NB4 (cell line): ENCODE measurements around the gene SIPA1L2.

ENCODE experiments used
- POLR2A ChIP-seq: IDR thresholded peaks from 2 replicates; pipeline ENCODE4 v1.6.1; 2011; ENCODE audit warnings: mild to moderate bottlenecking; ENCODE audit not compliant: insufficient read length; ENCODE audit errors: extremely low read depth
- TF ChIP-seq, protein P1 (sequence below): IDR thresholded peaks from one replicate; pipeline ENCODE4 v1.5.1; 2012; ENCODE audit warnings: low read depth, low read length

DNA sequence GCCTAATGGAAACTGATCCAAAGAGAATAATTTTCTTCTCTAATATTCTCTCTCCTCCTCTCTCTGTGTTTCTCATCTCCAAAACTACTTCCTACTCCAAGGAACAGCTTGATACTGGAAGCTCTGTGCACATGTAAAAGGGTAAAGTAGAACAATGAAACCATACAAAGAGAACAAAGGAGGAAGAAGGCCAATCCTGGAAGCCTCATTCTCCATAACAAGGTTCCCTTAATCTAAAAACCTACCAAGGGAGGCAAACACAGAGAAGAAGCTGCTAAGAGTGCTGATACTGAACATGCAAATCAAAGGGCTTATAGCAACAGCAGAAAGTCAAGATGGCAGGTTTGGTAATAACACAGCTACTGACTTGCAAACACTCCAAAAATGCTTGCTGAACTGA is 44.4 kb downstream of the SIPA1L2 start:
- TF ChIP-seq, protein P1, sequence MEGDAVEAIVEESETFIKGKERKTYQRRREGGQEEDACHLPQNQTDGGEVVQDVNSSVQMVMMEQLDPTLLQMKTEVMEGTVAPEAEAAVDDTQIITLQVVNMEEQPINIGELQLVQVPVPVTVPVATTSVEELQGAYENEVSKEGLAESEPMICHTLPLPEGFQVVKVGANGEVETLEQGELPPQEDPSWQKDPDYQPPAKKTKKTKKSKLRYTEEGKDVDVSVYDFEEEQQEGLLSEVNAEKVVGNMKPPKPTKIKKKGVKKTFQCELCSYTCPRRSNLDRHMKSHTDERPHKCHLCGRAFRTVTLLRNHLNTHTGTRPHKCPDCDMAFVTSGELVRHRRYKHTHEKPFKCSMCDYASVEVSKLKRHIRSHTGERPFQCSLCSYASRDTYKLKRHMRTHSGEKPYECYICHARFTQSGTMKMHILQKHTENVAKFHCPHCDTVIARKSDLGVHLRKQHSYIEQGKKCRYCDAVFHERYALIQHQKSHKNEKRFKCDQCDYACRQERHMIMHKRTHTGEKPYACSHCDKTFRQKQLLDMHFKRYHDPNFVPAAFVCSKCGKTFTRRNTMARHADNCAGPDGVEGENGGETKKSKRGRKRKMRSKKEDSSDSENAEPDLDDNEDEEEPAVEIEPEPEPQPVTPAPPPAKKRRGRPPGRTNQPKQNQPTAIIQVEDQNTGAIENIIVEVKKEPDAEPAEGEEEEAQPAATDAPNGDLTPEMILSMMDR = no peak
- no peak for TF ChIP-seq POLR2A
